Stimulated activated naive B cell treated with anti-CD40 and anti-IgM and Interleukin-4, amounts not matched to agents 10 μg/mL and 1 μg/mL and 100 μg/mL, for 72 hours (primary cell): ENCODE measurements around the gene OSMR.

Experiments used
- ATAC-seq, 2 donors: fragments of 150-1000 bp; cut with Tn5 transposase; replicated peaks; 2 replicates each; pipeline ENCODE4 v1.10.0; 2021; ENCODE audit warnings: moderate library complexity in 1 of 2
- DNase-seq: peaks from one replicate; pipeline ENCODE4 v3.0.0; 2021
- H3K27ac Mint-ChIP-seq: one replicate; pipeline ENCODE4 v1.8.0; 2022; ENCODE audit warnings: mild to moderate bottlenecking, mixed read lengths
- H3K27me3 Mint-ChIP-seq, 2 donors: one replicate each; pipeline ENCODE4 v1.8.0; 2022; ENCODE audit warnings: mixed read lengths in 2 of 2
- H3K36me3 Mint-ChIP-seq, 2 donors: one replicate each; pipeline ENCODE4 v1.8.0; 2022; ENCODE audit warnings: mixed read lengths in 2 of 2, mild to moderate bottlenecking in 1 of 2
- H3K4me1 Mint-ChIP-seq, 2 donors: one replicate each; pipeline ENCODE4 v1.8.0; 2022; ENCODE audit warnings: mixed read lengths in 2 of 2, mild to moderate bottlenecking in 1 of 2
- H3K4me3 Mint-ChIP-seq, 2 donors: one replicate each; pipeline ENCODE4 v1.8.0; 2022; ENCODE audit warnings: mild to moderate bottlenecking in 2 of 2, mixed read lengths in 2 of 2, moderate library complexity in 1 of 2
- H3K9me3 Mint-ChIP-seq, 2 donors: one replicate each; pipeline ENCODE4 v1.8.0; 2022; ENCODE audit warnings: mixed read lengths in 2 of 2, mild to moderate bottlenecking in 1 of 2

Gene OSMR

DNA sequence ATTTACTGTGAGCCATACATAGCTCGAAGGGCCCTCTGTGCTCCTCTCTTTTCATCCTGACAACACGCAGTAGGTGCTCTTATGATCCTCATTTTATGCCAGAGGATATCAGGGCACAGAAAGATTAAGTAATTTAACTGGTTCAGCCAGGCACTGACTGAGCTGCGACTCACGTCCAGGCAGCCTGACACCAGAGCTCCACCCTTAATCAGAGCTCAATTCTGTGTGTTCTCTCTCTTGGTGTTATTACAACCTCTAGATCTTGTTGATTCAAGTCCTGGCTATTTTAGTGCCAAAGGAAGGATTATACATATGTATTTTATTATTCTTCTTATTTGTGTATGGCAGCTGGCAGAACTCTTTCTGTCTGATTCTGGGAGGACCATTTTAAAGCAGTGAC lies 59.7 kb downstream of the OSMR start:
- no peak for DNase-seq
- peaks cover 18 to 31% of the 10 kb centered on the region in 2 donors for H3K27me3 Mint-ChIP-seq
- H3K36me3 Mint-ChIP-seq, result peaks cover 0 to 4% of the 10 kb centered on the region in 2 donors
- H3K9me3 Mint-ChIP-seq, result peaks cover 7 to 12% of the 10 kb centered on the region in 2 donors
- H3K4me1 Mint-ChIP-seq, result no peaks in the 10 kb centered on the region
- ATAC-seq, result no peak
- no peak overlapping the region for H3K4me3 Mint-ChIP-seq
- no peak overlapping the region for H3K27ac Mint-ChIP-seq

- no peak overlapping the region for H3K27ac Mint-ChIP-seq
- H3K4me1 Mint-ChIP-seq, result no peaks in the 10 kb centered on the region
- H3K4me3 Mint-ChIP-seq, result no peak overlapping the region
- no peak for DNase-seq
- peaks cover 24 to 37% of the 10 kb centered on the region in 2 donors for H3K27me3 Mint-ChIP-seq
- peaks cover 12 to 14% of the 10 kb centered on the region in 2 donors for H3K9me3 Mint-ChIP-seq
- ATAC-seq, result no peak
- H3K36me3 Mint-ChIP-seq, result peaks cover 0 to 4% of the 10 kb centered on the region in 2 donors
Measured at GRCh38 chr5:38906503-38906902, 60.7 kb downstream of the OSMR start.

GRCh38 chr5:38911933-38912332 lies 66.1 kb downstream of the OSMR start:
- DNase-seq (no peak), ATAC-seq (no peak)
- Mint-ChIP-seq H3K36me3 (peaks cover 0 to 4% of the 10 kb centered on the region in 2 donors), H3K4me3 (no peak overlapping the region), H3K27me3 (peaks cover 39 to 44% of the 10 kb centered on the region in 2 donors), H3K4me1 (no peaks in the 10 kb centered on the region), H3K27ac (no peak overlapping the region), H3K9me3 (peaks cover 14 to 15% of the 10 kb centered on the region in 2 donors)

- no peak for DNase-seq
Measured at GRCh38 chr5:38913714-38914113, 67.9 kb downstream of the OSMR start.

DNA sequence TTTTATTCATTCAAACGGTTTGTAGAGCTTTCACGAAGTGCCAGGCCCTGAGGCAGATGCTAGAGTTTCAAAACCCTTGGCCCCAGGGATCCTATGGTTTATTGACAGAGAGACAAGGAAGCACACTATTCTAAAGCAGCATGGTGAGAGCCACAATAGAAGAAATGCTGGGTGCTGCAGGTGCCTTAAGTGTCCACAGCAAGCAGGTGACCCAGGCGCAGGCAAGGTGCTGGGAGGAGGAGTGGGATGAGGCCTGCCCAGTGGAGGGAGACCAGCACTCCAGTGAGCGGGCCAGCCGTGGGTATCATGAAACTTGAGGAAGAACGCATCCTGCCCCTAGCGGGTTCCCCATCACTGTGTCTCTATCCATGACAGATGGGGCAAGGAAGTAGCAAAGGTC lies 71.0 kb downstream of the OSMR start:
- H3K4me3 Mint-ChIP-seq, result no peak overlapping the region
- no peak overlapping the region for H3K27ac Mint-ChIP-seq
- no peak for ATAC-seq
- H3K9me3 Mint-ChIP-seq, result peaks cover 2 to 3% of the 10 kb centered on the region in 2 donors
- no peak for DNase-seq
- peaks cover 22 to 29% of the 10 kb centered on the region in 2 donors for H3K27me3 Mint-ChIP-seq
- H3K36me3 Mint-ChIP-seq, result no peaks in the 10 kb centered on the region
- no peaks in the 10 kb centered on the region for H3K4me1 Mint-ChIP-seq

More at GRCh38 chr5:38913714-38914113, 67.9 kb downstream of the OSMR start:
- Mint-ChIP-seq H3K4me1 (no peaks in the 10 kb centered on the region), H3K27ac (no peak overlapping the region), H3K36me3 (peaks cover 0 to 4% of the 10 kb centered on the region in 2 donors), H3K9me3 (peaks cover 14% of the 10 kb centered on the region in 2 donors), H3K27me3 (peaks cover 31 to 49% of the 10 kb centered on the region in 2 donors), H3K4me3 (no peak overlapping the region)
- no peak for ATAC-seq

DNA sequence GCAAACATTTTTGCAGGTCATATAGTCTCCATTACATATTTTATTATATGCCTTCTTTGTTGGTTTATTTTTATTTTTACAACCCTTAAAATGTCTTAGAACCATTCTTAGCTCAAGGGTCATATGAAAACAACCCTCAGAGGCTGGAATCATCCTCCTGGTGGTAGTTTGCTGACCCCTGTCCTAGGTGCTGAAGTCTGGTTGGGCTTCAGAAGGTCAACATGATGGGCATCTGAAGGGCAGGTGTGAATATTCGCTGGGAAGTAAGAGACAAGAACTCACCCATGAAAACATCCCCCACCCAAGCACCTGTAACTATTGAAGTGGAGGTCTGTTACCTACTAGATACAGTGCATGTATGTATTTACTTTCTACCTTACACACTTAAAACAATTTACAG lies 75.4 kb downstream of the OSMR start:
- no peak for ATAC-seq
- Mint-ChIP-seq H3K36me3 (no peaks in the 10 kb centered on the region), H3K27me3 (peaks cover 39 to 49% of the 10 kb centered on the region in 2 donors), H3K4me1 (no peaks in the 10 kb centered on the region), H3K4me3 (no peak overlapping the region), H3K27ac (no peak overlapping the region), H3K9me3 (no peaks in the 10 kb centered on the region)
- DNase-seq, result no peak

- DNase-seq, result peak; percentile 5
- Mint-ChIP-seq H3K9me3 (no peaks in the 10 kb centered on the region), H3K4me1 (no peaks in the 10 kb centered on the region), H3K27me3 (peaks cover 41 to 42% of the 10 kb centered on the region in 2 donors), H3K27ac (no peak overlapping the region), H3K4me3 (no peak overlapping the region), H3K36me3 (no peaks in the 10 kb centered on the region)
- ATAC-seq, result peak; percentile 83 to 89
Measured at GRCh38 chr5:38922199-38922598, 76.4 kb downstream of the OSMR start.

- Mint-ChIP-seq H3K4me1 (no peaks in the 10 kb centered on the region), H3K36me3 (no peaks in the 10 kb centered on the region), H3K9me3 (no peaks in the 10 kb centered on the region), H3K27me3 (peaks cover 37 to 40% of the 10 kb centered on the region in 2 donors), H3K27ac (no peak overlapping the region), H3K4me3 (no peak overlapping the region)
- DNase-seq (no peak), ATAC-seq (no peak)
Measured at GRCh38 chr5:38923661-38924451, 78.0 kb downstream of the OSMR start.

- no peak for DNase-seq
- Mint-ChIP-seq H3K9me3 (no peaks in the 10 kb centered on the region), H3K4me1 (no peaks in the 10 kb centered on the region), H3K27me3 (peaks cover 35 to 40% of the 10 kb centered on the region in 2 donors), H3K36me3 (no peaks in the 10 kb centered on the region), H3K4me3 (no peak overlapping the region), H3K27ac (no peak overlapping the region)
- no peak for ATAC-seq
Measured at GRCh38 chr5:38925154-38925925, 79.5 kb downstream of the OSMR start.

- no peaks in the 10 kb centered on the region for H3K36me3 Mint-ChIP-seq
- H3K27me3 Mint-ChIP-seq, result peaks cover 35 to 40% of the 10 kb centered on the region in 2 donors
- no peak overlapping the region for H3K4me3 Mint-ChIP-seq
- no peaks in the 10 kb centered on the region for H3K9me3 Mint-ChIP-seq
- H3K27ac Mint-ChIP-seq, result no peak overlapping the region
- DNase-seq (no peak), ATAC-seq (no peak)
- H3K4me1 Mint-ChIP-seq, result no peaks in the 10 kb centered on the region
Measured at GRCh38 chr5:38926121-38926520, 80.3 kb downstream of the OSMR start.

GRCh38 chr5:38927470-38927869 lies 81.7 kb downstream of the OSMR start:
- no peak overlapping the region for H3K27ac Mint-ChIP-seq
- H3K9me3 Mint-ChIP-seq, result no peaks in the 10 kb centered on the region
- no peak overlapping the region for H3K4me3 Mint-ChIP-seq
- ATAC-seq (no peak), DNase-seq (no peak)
- no peaks in the 10 kb centered on the region for H3K36me3 Mint-ChIP-seq
- H3K4me1 Mint-ChIP-seq, result no peaks in the 10 kb centered on the region
- H3K27me3 Mint-ChIP-seq, result peaks cover 30 to 34% of the 10 kb centered on the region in 2 donors

DNA sequence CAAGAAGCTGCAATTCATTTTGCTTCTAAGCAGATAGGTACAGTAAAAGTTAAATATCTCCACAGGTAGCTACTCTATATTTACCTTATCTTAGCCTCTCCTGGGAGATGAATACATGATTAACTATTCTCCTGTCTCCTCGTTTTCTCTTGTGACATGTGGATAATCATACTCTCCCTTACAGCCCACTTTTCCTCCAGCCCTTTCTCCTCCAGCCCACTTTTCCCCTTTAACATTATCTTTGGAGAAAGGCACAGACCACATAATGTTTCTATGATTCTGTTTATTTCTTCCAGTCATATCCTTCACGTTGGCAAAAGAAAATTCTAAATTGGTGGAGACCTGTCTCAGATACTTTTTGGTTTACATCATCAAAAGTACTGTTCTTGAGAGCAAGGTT lies 84.0 kb downstream of the OSMR start:
- Mint-ChIP-seq H3K36me3 (no peaks in the 10 kb centered on the region), H3K4me1 (no peaks in the 10 kb centered on the region), H3K27ac (no peak overlapping the region), H3K27me3 (peaks cover 19 to 20% of the 10 kb centered on the region in 2 donors), H3K9me3 (no peaks in the 10 kb centered on the region), H3K4me3 (no peak overlapping the region)
- ATAC-seq (no peak), DNase-seq (no peak)

- Mint-ChIP-seq H3K4me3 (no peak overlapping the region), H3K4me1 (no peaks in the 10 kb centered on the region)
Measured at GRCh38 chr5:38931731-38932130, 85.9 kb downstream of the OSMR start.

GRCh38 chr5:38932854-38933408 lies 87.1 kb downstream of the OSMR start:
- Mint-ChIP-seq H3K4me3 (no peak overlapping the region), H3K27me3 (peaks cover 4% of the 10 kb centered on the region in 2 donors), H3K4me1 (no peaks in the 10 kb centered on the region), H3K9me3 (no peaks in the 10 kb centered on the region), H3K36me3 (peaks cover 2 to 9% of the 10 kb centered on the region in 2 donors), H3K27ac (no peak overlapping the region)
- no peak for DNase-seq
- ATAC-seq, result no peak

More at GRCh38 chr5:38931731-38932130, 85.9 kb downstream of the OSMR start:
- H3K36me3 Mint-ChIP-seq, result peaks cover 0 to 3% of the 10 kb centered on the region in 2 donors
- no peaks in the 10 kb centered on the region for H3K9me3 Mint-ChIP-seq
- ATAC-seq (no peak), DNase-seq (no peak)
- no peak overlapping the region for H3K27ac Mint-ChIP-seq
- H3K27me3 Mint-ChIP-seq, result peaks cover 6 to 8% of the 10 kb centered on the region in 2 donors
